DND-41 (cell line): ENCODE measurements around the gene VPS35L.

ENCODE experiments used
- ATAC-seq: fragments of 200-7000 bp; cut with Tn5 transposase; 3 replicates; pipeline ENCODE4 v1.9.1; 2021; ENCODE audit warnings: low read depth; ENCODE audit not compliant: insufficient read depth
- DNase-seq: peaks from one replicate; pipeline ENCODE4 v3.0.0-alpha.2; 2020
- H2AFZ ChIP-seq: 2 replicates; pipeline ENCODE4 v1.6.0; 2012; ENCODE audit warnings: low read depth, low read length
- H3K27ac ChIP-seq: 2 replicates; pipeline ENCODE4 v1.5.1; 2012; ENCODE audit warnings: low read length, inconsistent platforms
- H3K27me3 ChIP-seq: fragments of 200-600 bp; sonication (generic); 2 replicates; pipeline ENCODE4 v1.6.0; 2012; ENCODE audit warnings: low read length, mild to moderate bottlenecking, inconsistent platforms; ENCODE audit not compliant: insufficient read depth, poor library complexity
- H3K36me3 ChIP-seq: 2 replicates; pipeline ENCODE4 v1.5.1; 2012; ENCODE audit warnings: low read length, inconsistent platforms; ENCODE audit not compliant: insufficient read depth
- H3K4me1 ChIP-seq: 2 replicates; pipeline ENCODE4 v1.5.1; 2012; ENCODE audit warnings: mild to moderate bottlenecking, low read length; ENCODE audit not compliant: insufficient read depth
- H3K4me2 ChIP-seq: 2 replicates; pipeline ENCODE4 v1.6.0; 2012; ENCODE audit warnings: mild to moderate bottlenecking, moderate library complexity, low read length, inconsistent platforms; ENCODE audit not compliant: insufficient read depth
- H3K4me3 ChIP-seq, 2 experiments: fragments of 200-600 bp in 1 of 2; shearing (Covaris generic) in 1 of 2; 2 replicates each; pipeline ENCODE4 v1.5.1; 2012 to 2016; ENCODE audit warnings: inconsistent platforms in 2 of 2, low read length in 2 of 2, mild to moderate bottlenecking in 2 of 2, low read depth in 1 of 2, moderate library complexity in 1 of 2
- H3K79me2 ChIP-seq: 2 replicates; pipeline ENCODE4 v1.6.0; 2012; ENCODE audit warnings: low read length, inconsistent platforms; ENCODE audit not compliant: insufficient read depth
- H3K9ac ChIP-seq: 2 replicates; pipeline ENCODE4 v1.6.0; 2012; ENCODE audit warnings: low read depth, mild to moderate bottlenecking, inconsistent platforms, low read length, moderate library complexity
- H3K9me3 ChIP-seq: 2 replicates; pipeline ENCODE4 v1.5.1; 2012; ENCODE audit warnings: low read length, moderate library complexity, mild to moderate bottlenecking, inconsistent platforms; ENCODE audit not compliant: insufficient read depth, severe bottlenecking
- H4K20me1 ChIP-seq: 2 replicates; pipeline ENCODE4 v1.6.0; 2012; ENCODE audit warnings: low read length; ENCODE audit not compliant: insufficient read depth
- EZH2 ChIP-seq: IDR thresholded peaks from 3 replicates; pipeline ENCODE4 v1.6.1; 2012; ENCODE audit warnings: borderline replicate concordance, low read depth, mild to moderate bottlenecking, moderate library complexity, low read length, inconsistent platforms; ENCODE audit not compliant: severe bottlenecking
- TF ChIP-seq, protein P1 (sequence below): IDR thresholded peaks from 2 replicates; pipeline ENCODE4 v1.5.1; 2012; ENCODE audit warnings: borderline replicate concordance, low read length, moderate library complexity, mild to moderate bottlenecking; ENCODE audit not compliant: poor library complexity, severe bottlenecking; ENCODE audit errors: extremely low read depth

VPS35L gene

DNA sequence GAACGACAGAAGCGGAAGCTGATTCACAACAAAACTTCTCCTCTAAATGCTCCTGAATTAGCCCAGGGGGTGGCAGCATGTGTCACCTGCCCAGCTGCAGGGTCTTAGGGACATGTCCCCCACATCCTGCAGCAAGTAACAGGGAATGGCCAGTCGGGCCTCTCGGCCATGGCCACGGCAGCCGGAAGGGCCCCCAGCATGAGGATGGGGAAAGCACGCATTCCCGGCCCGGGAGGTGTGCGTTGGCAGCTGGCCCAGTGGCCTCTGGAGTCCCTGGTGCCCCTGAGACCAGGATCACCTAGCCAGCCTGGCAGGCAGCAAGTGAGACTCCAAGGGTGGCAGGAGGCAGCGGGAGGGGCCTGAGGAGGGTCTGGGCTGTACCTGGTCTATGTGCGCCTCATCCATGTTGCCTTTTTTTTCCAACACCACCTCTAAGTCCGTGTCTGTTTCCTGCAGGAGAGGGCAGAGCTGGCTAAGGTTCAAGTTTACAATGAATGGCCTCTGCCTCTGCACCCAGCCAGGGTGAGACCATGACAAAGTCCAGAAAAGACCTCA lies 155.6 kb downstream of the VPS35L start:
- H3K9me3 ChIP-seq: no peaks in the 10 kb centered on the region
- no peaks in the 10 kb centered on the region for H3K27me3 ChIP-seq
- no peak for DNase-seq
- no peak overlapping the region for H3K27ac ChIP-seq
- no peak overlapping the region for H3K4me2 ChIP-seq
- TF ChIP-seq EZH2: no peak
- TF ChIP-seq, protein P1, sequence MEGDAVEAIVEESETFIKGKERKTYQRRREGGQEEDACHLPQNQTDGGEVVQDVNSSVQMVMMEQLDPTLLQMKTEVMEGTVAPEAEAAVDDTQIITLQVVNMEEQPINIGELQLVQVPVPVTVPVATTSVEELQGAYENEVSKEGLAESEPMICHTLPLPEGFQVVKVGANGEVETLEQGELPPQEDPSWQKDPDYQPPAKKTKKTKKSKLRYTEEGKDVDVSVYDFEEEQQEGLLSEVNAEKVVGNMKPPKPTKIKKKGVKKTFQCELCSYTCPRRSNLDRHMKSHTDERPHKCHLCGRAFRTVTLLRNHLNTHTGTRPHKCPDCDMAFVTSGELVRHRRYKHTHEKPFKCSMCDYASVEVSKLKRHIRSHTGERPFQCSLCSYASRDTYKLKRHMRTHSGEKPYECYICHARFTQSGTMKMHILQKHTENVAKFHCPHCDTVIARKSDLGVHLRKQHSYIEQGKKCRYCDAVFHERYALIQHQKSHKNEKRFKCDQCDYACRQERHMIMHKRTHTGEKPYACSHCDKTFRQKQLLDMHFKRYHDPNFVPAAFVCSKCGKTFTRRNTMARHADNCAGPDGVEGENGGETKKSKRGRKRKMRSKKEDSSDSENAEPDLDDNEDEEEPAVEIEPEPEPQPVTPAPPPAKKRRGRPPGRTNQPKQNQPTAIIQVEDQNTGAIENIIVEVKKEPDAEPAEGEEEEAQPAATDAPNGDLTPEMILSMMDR: no peak
- peaks cover 80% of the 10 kb centered on the region for H4K20me1 ChIP-seq
- H3K4me1 ChIP-seq: peaks cover 6% of the 10 kb centered on the region
- peaks cover 51% of the 10 kb centered on the region for H3K79me2 ChIP-seq
- no peak overlapping the region for H2AFZ ChIP-seq
- no peak overlapping the region for H3K4me3 ChIP-seq
- H3K36me3 ChIP-seq: peaks cover 94% of the 10 kb centered on the region
- H3K9ac ChIP-seq: no peak overlapping the region
- ATAC-seq: no peak

DNA sequence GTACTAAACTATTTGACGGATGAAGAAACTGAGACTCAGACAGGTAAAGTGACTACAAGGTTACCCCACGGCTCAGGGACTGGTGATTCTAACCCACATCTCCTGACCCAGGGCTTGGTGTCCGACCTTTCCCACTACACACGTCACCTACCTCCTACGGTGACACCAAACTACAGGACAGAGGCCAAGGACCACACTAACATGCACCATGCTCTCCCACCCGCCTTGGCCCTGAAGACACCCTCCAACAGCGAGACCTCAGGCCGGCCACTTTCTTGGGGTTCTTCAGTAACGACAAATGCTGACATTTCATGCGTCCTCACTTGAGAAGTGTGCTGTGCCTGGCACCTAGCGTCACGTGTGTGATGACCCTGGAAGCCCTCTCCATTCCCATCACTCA lies 156.1 kb downstream of the VPS35L start:
- no peak for TF ChIP-seq EZH2
- TF ChIP-seq, protein P1: no peak
- H3K79me2 ChIP-seq: peaks cover 57% of the 10 kb centered on the region
- H3K9me3 ChIP-seq: no peaks in the 10 kb centered on the region
- no peak overlapping the region for H3K4me3 ChIP-seq
- H2AFZ ChIP-seq: no peak overlapping the region
- H3K27me3 ChIP-seq: no peaks in the 10 kb centered on the region
- no peak overlapping the region for H3K27ac ChIP-seq
- peaks cover 91% of the 10 kb centered on the region for H3K36me3 ChIP-seq
- H4K20me1 ChIP-seq: peaks cover 81% of the 10 kb centered on the region
- DNase-seq (no peak), ATAC-seq (no peak)
- no peak overlapping the region for H3K4me2 ChIP-seq
- no peak overlapping the region for H3K9ac ChIP-seq
- H3K4me1 ChIP-seq: peaks cover 12% of the 10 kb centered on the region

DNA sequence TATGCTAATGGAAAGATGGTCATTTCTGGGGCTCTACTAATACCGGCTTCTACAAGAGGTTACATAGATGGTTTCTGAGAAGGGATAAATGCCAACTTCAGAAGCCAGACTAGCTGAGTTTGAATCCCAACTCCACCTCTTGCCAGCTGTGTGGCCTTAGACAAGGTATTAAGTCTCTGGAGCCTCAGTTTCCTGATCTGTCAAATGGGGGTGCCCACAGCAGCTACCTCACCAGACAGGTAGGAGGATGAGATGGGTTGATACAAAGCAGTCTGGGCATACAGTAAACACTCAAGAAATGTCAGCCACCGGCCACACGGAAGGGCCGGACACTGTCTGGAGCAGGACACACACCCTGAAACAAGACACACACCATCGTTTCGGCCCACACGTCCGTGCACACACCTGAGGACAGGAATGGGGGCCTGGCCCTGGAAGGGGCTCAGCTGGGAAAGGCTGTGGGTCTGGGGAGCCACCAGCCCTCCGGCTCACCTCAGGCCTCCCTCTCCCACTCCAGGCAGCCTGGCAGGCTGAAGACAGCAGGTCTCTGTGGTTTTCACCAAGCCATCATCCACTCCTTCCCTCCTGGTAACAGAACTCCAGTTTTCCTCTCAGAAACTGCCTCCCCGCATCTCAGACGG lies 157.0 kb downstream of the VPS35L start:
- peaks cover 82% of the 10 kb centered on the region for H3K36me3 ChIP-seq
- no peaks in the 10 kb centered on the region for H3K9me3 ChIP-seq
- H3K9ac ChIP-seq: no peak overlapping the region
- no peak overlapping the region for H3K4me3 ChIP-seq
- H2AFZ ChIP-seq: no peak overlapping the region
- DNase-seq (no peak), ATAC-seq (no peak)
- no peak overlapping the region for H3K27ac ChIP-seq
- H4K20me1 ChIP-seq: peaks cover 73% of the 10 kb centered on the region
- H3K79me2 ChIP-seq: peaks cover 66% of the 10 kb centered on the region
- no peaks in the 10 kb centered on the region for H3K27me3 ChIP-seq
- peaks cover 19% of the 10 kb centered on the region for H3K4me1 ChIP-seq
- TF ChIP-seq EZH2: no peak
- TF ChIP-seq, protein P1: no peak
- no peak overlapping the region; the same call in 1 of the 2 replicates for H3K4me2 ChIP-seq
